Anterior cingulate cortex (tissue), 58 donors: Measurements from ENCODE around the gene SPRYD4.

Experiments
- DNase-seq, 58 donors: peaks; one replicate each; lab custom pipeline; 2025; lab: John Stamatoyannopoulos, UW

The SPRYD4 gene

GRCh38 chr12:56518570-56518969, 50.2 kb downstream of the SPRYD4 start:
- no peak for DNase-seq

GRCh38 chr12:56520048-56520447, 51.7 kb downstream of the SPRYD4 start:
- no peak for DNase-seq

DNA sequence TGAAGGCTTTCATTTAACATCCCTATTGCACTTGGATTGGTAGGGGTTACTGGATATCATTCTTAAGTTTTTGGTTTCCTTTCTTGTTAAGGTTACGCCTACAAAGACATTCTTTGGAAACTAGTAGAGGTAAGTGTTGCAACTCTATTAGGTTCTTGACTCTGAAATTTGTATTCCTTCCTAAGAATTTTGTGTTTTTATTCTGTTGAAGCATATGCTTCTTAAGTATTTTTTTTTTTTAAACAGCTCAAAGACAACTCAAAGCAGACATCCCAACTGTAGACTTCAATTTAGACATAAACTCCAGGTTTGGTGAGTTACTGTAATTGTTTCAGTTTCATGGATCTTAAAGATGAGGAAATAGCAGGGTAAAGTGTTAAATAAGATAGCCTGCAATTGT, 52.1 kb downstream of the SPRYD4 start:
- DNase-seq: no peak

DNA sequence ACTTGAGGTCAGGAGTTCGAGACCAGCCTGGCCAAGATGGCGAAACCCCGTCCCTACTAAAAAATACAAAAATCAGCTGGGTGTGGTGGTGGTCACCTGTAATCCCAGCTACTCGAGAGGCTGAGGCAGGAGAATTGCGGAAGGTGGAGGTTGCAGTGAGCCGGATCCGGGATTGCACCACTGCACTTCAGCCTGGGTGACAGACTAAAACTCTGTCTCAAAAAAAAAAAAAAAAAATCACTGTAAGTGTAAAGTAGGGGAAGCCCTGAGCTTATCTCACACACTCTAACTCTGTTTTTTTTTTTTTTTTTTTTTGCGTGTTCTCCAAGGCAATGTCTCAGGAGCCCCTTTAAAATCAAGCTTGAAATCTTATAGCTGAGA, 52.8 kb downstream of the SPRYD4 start:
- no peak for DNase-seq

GRCh38 chr12:56521590-56522371, 53.4 kb downstream of the SPRYD4 start, which contains the start of gene RBMS2:
TSS of gene RBMS2 (plus strand) at chr12:56521820. CDS start at chr12:56522024, 204 bp downstream.
- DNase-seq: peak in 51 of 58 donors; percentile 13 to 78 (median 58)

- peak in 2 of 58 donors; percentile 1 to 2 for DNase-seq
These were observed 54.2 kb downstream of the SPRYD4 start for GRCh38 chr12:56522411-56523193.

- DNase-seq: no peak
These were observed 60.5 kb downstream of the SPRYD4 start for GRCh38 chr12:56528846-56529245.
